GM12872 (cell line): ENCODE results near the gene ANO6.

Experiments
- TF ChIP-seq, protein P1 (sequence below): IDR thresholded peaks from 3 replicates; pipeline ENCODE4 v1.5.1; 2011; ENCODE audit warnings: low read depth, mild to moderate bottlenecking, low read length, moderate library complexity; ENCODE audit not compliant: insufficient read depth

The ANO6 gene

DNA sequence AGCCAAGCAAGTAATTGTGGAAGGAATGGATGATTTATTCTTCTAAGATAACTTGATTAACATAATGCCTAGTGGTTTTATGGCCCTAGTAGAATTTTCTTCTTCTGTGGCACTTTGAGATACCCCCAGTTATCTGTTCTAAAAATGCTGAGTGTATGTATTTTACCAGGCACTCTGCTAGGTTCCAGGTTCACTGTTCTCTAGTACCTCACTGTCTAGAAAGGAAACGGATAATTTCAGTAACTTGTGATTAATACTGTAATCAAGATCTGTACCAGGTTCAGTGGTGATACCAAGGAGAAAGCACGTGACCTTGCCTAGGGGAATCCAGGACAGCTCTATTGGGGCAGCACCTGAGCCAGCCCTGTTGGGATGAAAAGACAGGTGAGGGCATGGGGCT is 8.0 kb downstream of the ANO6 start:
- TF ChIP-seq, protein P1, sequence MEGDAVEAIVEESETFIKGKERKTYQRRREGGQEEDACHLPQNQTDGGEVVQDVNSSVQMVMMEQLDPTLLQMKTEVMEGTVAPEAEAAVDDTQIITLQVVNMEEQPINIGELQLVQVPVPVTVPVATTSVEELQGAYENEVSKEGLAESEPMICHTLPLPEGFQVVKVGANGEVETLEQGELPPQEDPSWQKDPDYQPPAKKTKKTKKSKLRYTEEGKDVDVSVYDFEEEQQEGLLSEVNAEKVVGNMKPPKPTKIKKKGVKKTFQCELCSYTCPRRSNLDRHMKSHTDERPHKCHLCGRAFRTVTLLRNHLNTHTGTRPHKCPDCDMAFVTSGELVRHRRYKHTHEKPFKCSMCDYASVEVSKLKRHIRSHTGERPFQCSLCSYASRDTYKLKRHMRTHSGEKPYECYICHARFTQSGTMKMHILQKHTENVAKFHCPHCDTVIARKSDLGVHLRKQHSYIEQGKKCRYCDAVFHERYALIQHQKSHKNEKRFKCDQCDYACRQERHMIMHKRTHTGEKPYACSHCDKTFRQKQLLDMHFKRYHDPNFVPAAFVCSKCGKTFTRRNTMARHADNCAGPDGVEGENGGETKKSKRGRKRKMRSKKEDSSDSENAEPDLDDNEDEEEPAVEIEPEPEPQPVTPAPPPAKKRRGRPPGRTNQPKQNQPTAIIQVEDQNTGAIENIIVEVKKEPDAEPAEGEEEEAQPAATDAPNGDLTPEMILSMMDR = no peak

DNA sequence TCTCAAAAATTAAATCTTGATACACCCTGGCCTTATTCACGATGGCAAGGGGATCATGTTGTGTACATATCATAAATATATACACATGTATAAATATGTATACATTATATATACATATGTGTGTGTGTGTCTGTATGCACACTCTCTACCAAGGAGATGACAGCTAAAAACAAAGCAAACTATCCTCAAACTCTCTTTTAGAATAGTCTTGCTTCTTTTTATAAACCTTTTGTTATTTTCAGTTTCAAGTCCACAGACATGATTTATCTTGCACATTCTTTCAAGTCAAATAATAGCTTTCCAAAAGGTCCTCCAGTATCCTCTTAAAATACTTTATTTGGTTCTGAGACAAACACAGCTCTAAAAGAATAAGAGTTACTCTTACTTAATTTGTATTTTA is 8.4 kb downstream of the ANO6 start:
- TF ChIP-seq, protein P1 = no peak

DNA sequence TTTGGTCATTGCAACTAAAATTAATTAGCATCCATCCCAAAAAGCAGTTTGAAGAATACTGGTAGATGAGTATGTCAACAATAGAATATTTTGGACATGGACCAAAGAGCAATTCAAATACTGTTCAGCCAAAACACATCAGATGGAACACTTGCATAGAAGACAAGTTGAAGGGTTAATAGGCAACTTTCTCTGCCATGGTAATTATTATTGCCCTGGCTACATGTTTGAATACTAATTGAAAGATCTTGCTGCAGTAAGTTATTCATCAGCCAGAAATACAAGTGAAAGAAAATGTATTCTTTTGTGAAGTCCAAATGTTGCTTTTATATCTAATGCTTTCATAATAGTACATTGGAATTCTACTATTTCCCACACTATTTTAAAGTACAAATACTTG is 10.1 kb downstream of the ANO6 start:
- TF ChIP-seq, protein P1 = no peak

DNA sequence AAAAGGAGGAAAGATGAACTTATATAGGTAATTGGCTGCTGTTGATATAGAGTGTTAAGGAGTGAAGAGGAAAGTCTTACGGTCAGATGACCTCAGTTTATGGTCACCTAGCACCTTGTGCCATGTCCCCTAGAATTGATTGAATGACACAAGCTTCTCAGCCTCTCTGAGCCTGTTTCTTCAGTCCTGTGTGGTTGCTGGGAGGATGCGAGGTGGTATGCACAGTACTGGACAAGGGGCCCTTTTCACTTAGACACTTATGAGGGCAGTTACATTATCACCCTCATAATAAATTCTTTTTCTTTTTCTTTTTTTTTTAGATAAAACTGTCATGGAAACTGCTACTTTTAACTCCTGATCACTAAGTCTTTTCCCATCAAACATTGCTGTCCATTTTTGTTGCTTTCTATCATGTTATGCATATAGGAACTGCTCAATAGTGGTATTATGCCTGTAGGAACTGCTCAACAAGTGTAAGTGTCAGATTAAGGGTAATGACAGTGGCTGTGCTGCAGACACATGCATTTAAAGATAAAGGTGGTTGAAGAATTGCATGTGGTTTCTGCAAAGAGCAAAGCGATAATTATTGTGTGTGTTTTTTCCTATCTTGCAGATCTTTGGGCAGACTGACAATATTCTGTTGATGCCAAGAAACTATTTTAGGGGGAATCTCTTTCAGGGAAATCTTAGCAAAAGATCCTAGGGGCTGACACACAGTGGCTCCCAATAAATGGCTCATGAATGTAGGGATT is 11.6 kb downstream of the ANO6 start:
- TF ChIP-seq, protein P1 = no peak

DNA sequence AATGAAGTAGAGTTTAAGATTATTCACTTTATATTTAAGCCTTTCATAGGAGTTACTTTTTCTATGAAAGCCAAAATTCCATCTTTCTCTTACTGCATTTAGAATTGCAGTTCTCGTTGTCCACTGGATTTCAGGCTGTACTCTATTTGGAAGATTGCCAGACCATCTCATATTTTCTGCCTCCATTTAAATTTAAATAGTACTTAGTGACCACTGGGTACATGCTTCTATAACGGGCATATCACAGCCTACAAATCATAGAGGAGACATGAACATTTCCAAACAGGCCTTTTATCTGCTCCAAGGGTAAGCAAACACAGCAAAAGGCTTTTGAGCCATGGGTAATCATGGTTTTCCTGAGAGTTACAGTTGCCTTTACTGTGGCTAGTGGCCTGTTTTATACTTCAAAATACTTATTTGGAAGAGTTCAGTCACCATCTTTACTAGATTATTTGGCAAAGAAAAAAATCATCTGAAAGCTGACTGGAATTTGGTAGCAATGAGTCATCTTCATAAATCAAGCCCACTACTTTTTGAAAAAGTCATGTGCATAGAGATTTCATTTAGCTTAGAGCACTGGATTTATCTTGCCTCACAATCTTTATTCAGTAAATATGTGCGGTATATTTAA is 15.7 kb downstream of the ANO6 start:
- TF ChIP-seq, protein P1 = no peak

DNA sequence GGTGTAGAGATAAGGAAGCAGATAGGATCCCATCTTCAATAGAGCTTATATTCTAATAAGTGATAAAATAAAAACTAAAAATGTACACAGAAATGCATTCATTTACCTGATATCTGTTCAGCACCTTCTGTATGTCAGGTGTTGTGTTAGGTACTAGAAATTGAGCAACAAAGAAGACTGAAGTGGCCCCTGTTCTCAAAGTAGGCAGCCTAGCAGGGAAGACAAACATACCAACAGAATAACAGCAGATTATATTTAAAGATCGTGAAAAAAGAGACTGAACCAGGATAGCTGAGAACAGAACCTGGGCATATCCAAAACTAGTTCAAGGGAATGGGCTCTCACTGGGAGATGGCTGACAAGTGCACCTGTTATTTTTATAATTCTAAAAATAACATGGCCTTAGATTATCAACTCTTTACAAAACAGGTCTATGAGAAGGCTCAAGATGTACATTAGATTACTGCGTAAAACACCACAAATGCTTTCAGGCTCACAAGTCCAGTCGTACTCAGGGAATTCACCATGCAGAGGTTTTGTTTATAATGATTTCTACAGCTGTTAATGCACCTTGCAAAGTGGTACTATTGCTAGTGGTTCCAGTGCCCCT is 16.4 kb downstream of the ANO6 start:
- TF ChIP-seq, protein P1 = no peak

DNA sequence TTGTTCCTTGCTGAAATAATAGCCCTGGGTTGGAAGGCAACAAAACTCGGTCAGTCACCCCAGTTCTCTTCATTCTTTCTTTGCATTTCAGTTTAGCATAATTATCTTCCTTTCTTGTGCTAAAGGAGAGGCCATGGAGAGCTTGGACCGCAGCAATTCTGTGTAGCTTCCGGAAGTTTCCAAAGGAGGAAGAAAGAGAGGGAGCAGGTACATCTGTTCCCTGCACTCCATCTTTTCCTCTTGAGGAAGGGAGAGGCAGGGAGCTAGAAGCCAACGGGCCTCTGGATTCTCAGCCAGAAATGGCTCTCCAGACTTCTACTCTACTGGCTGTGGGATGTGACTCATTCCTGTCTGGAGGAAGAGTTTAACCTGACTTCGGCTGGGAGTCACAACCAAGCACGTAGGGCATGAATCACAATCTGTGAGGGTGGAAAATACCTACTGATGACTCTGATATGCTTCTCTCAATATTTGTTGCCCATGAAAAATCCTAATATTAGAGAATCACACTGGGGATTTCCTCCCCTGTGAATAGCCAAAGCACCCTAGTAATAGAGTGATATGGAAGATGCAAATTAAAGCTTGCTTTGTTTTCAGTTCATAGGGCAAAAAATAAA is 17.0 kb downstream of the ANO6 start:
- TF ChIP-seq, protein P1 = no peak
